ENCODE measurements around the gene ICAM2.
A peak's percentile ranks its signal among the peaks of the same experiment; 100 is the strongest.

Gene ICAM2

GRCh38 chr17:64020056-64020766 is at the start of gene ICAM2:
Gene ICAM2, minus strand, starts transcription at chr17:64020633. Its CDS starts 13,942 bp downstream, at chr17:64006691.
- peak; percentile 80 for DNase-seq

GRCh38 chr17:64070213-64070612 is 49.8 kb upstream of the ICAM2 start:
- no peak for DNase-seq

- DNase-seq = no peak
These were observed 48.7 kb upstream of the ICAM2 start for GRCh38 chr17:64069143-64069542.

GRCh38 chr17:64067657-64068056 is 47.2 kb upstream of the ICAM2 start:
- DNase-seq = no peak

GRCh38 chr17:64066716-64067115 is 46.3 kb upstream of the ICAM2 start:
- DNase-seq = no peak

- DNase-seq = no peak
These were observed 44.7 kb upstream of the ICAM2 start for GRCh38 chr17:64065161-64065560.

- no peak for DNase-seq
These were observed 43.9 kb upstream of the ICAM2 start for GRCh38 chr17:64064331-64064730.

- DNase-seq = peak; percentile 70
These were observed 43.4 kb upstream of the ICAM2 start for GRCh38 chr17:64063766-64064224.

GRCh38 chr17:64063088-64063487 is 42.7 kb upstream of the ICAM2 start:
- DNase-seq = no peak

GRCh38 chr17:64061178-64061898 is 40.9 kb upstream of the ICAM2 start:
- DNase-seq = no peak

GRCh38 chr17:64060331-64060730 is 39.9 kb upstream of the ICAM2 start:
- no peak for DNase-seq

GRCh38 chr17:64059756-64060155 is 39.3 kb upstream of the ICAM2 start:
- DNase-seq = no peak

GRCh38 chr17:64058621-64059020 is 38.2 kb upstream of the ICAM2 start:
- no peak for DNase-seq

GRCh38 chr17:64057701-64058263 is 37.3 kb upstream of the ICAM2 start:
- no peak for DNase-seq

GRCh38 chr17:64056269-64057005 is 36.0 kb upstream of the ICAM2 start:
- DNase-seq = no peak

GRCh38 chr17:64055183-64056142 is 35.0 kb upstream of the ICAM2 start:
- no peak for DNase-seq

- no peak for DNase-seq
These were observed 33.9 kb upstream of the ICAM2 start for GRCh38 chr17:64054304-64054703.

GRCh38 chr17:64053101-64053500 is 32.7 kb upstream of the ICAM2 start:
- no peak for DNase-seq

GRCh38 chr17:64051153-64051552 is 30.7 kb upstream of the ICAM2 start:
- no peak for DNase-seq

- no peak for DNase-seq
These were observed 28.4 kb upstream of the ICAM2 start for GRCh38 chr17:64048805-64049204.

GRCh38 chr17:64045176-64045575 is 24.7 kb upstream of the ICAM2 start:
- no peak for DNase-seq

Measured in activated naive CD4-positive, alpha-beta T cell treated with anti-CD3 and anti-CD28 coated beads, Interleukin-2, amount 50 U/mL, for 16 hours (primary cell).